Activated T-helper 1 cell treated with anti-CD3 and anti-CD28 coated beads, Interleukin-12 subunit alpha, Interleukin-12 subunit beta, Interleukin-2, Interleukin-4 antibody, amounts not matched to agents 30 ng/mL and 10 ng/mL and 1 ng/mL, durations not matched to agents 14 hours and 24 hours and 36 hours (primary cell): Measurements from ENCODE around the gene HNRNPA1L2. TPM values are rescaled to one million over a fixed set of nuclear protein-coding genes. Genes with fewer than 3 reads are reported as not detected.

ENCODE experiments used
- total RNA-seq: library from RNA; stranded (reverse); gene quantifications from 2 replicates; pipeline ENCODE4 v1.2.3, GENCODE V29; 2022

The HNRNPA1L2 gene
- total RNA-seq, 1 donor from 2014 or later, result 8.8 TPM

Other genes with a start within 250 kb of the HNRNPA1L2 start
- gene THSD1, start 236.3 kb upstream of the HNRNPA1L2 start, total RNA-seq, result 0.07 and 0.21 TPM in 2 replicates
- gene VPS36, start 191.8 kb upstream of the HNRNPA1L2 start, total RNA-seq, result 47.8 and 49.2 TPM in 2 replicates
- 36.9 and 37.3 TPM in 2 replicates for gene CKAP2, start 187.0 kb upstream of the HNRNPA1L2 start, total RNA-seq
- gene SUGT1, start 10.4 kb downstream of the HNRNPA1L2 start, total RNA-seq, result 63.3 and 66.1 TPM in 2 replicates
- gene CNMD, start 97.4 kb downstream of the HNRNPA1L2 start, total RNA-seq, result not detected in 2 replicates
- gene PCDH8, start 206.2 kb downstream of the HNRNPA1L2 start, total RNA-seq, result not detected in 2 replicates